ENCODE results near the gene SMG7. TPM values are rescaled to one million over a fixed set of nuclear protein-coding genes. Genes with fewer than 3 reads are reported as not detected.
A peak's percentile ranks its signal among the peaks of the same experiment; 100 is the strongest.

Gene SMG7
- total and polyA plus RNA-seq, 12 donors = 15.4 to 54.4 (median 34.9) TPM

DNA sequence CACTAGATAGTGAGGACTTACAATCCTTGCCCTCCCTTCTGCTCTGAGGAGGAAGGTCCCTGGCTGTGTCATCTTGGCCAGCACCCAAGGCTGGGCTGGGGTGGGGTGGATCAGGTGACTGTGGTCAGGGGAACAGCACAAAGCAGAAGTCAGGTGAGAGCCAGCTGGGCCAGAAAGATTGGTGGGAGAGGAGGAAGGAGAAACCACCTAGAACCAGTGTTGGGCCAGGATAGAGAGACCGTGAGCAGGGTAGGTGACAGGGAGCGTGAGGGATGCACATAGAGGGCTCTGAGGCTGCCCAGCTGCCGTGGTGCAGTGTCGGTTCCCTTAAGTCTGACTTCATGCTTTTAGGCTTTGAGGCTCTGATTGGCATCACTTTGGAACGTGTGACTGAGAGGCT lies 95.3 kb downstream of the SMG7 start:
- H3K9me3 ChIP-seq (replicated peaks in 1 of 3) = no peaks in the 10 kb centered on the region
- peak overlapping the region in 1 of 5 donors; percentile 62 for H3K27ac ChIP-seq
- DNase-seq = peak in 6 of 7 donors; percentile 35 to 57 (median 46)
- H3K27me3 ChIP-seq = no peaks in the 10 kb centered on the region
- no peaks in the 10 kb centered on the region for H3K36me3 ChIP-seq (replicated peaks in 1 of 2)
- TF ChIP-seq, protein P1, sequence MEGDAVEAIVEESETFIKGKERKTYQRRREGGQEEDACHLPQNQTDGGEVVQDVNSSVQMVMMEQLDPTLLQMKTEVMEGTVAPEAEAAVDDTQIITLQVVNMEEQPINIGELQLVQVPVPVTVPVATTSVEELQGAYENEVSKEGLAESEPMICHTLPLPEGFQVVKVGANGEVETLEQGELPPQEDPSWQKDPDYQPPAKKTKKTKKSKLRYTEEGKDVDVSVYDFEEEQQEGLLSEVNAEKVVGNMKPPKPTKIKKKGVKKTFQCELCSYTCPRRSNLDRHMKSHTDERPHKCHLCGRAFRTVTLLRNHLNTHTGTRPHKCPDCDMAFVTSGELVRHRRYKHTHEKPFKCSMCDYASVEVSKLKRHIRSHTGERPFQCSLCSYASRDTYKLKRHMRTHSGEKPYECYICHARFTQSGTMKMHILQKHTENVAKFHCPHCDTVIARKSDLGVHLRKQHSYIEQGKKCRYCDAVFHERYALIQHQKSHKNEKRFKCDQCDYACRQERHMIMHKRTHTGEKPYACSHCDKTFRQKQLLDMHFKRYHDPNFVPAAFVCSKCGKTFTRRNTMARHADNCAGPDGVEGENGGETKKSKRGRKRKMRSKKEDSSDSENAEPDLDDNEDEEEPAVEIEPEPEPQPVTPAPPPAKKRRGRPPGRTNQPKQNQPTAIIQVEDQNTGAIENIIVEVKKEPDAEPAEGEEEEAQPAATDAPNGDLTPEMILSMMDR (IDR thresholded peaks at IDR 0.05) = no peak
- no peak for TF ChIP-seq POLR2A (IDR thresholded peaks at IDR 0.05)
- no peak overlapping the region for H3K4me3 ChIP-seq
- intact Hi-C loops (cut with DNase I) = no loop called here
- WGBS, 4 donors = 72 to 80% (median 74%) methylated on average over 5 of the region's 5 CpGs
- peaks cover 5 to 15% of the 10 kb centered on the region in 2 donors for H3K4me1 ChIP-seq (replicated peaks in 1 of 2)

DNA sequence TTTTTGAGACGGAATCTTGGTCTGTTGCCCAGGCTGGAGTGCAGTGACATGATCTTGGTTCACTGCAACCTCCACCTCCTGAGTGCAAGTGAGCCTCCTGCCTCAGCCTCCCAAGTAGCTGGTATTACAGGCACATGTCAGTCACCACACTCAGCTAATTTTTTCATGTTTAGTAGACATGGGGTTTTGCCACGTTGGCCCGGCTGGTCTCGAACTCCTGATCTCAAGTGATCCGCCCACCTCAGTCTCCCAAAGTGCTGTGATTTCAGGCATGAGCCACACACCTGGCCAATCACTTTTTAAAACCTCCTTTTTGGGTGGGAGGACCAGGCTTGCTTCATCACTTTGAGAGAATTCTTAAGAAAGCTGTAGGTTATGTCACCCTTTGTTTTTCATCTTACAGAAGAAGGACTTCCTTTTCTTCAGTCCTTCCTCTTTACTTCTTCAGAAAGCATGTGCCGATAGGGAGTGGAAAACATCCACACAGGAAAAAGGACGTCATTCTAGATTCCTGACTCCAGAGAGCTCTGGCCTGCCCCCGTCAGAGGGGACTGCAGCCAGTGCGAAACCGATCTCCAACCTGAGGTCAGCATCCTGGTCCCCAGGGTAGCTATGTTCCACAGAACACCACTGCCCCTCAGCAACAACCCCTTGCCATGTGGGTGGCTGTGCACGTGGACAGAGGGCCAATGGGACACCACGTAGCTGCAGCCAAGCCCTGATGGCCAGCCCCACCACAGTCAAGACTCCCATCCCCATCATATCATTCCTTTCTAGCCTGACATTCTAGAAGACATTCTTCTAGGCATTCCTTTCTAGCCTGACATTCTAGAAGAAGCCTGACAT lies 96.1 kb downstream of the SMG7 start:
- TF ChIP-seq POLR2A (IDR thresholded peaks at IDR 0.05) = no peak
- TF ChIP-seq, protein P1 (IDR thresholded peaks at IDR 0.05) = no peak
- Histone ChIP-seq H3K4me1 (replicated peaks in 1 of 2) (peaks cover 5 to 15% of the 10 kb centered on the region in 2 donors), H3K4me3 (no peak overlapping the region), H3K36me3 (replicated peaks in 1 of 2) (no peaks in the 10 kb centered on the region), H3K27ac (peak overlapping the region in 2 of 5 donors; percentile 36 to 76), H3K9me3 (replicated peaks in 1 of 3) (no peaks in the 10 kb centered on the region), H3K27me3 (no peaks in the 10 kb centered on the region)
- 67 to 80% (median 72%) methylated on average over 11 to 12 of the region's 12 CpGs for WGBS, 4 donors
- DNase-seq = peak in 5 of 7 donors; percentile 32 to 55 (median 44)
- intact Hi-C loops (cut with DNase I) = no loop called here

DNA sequence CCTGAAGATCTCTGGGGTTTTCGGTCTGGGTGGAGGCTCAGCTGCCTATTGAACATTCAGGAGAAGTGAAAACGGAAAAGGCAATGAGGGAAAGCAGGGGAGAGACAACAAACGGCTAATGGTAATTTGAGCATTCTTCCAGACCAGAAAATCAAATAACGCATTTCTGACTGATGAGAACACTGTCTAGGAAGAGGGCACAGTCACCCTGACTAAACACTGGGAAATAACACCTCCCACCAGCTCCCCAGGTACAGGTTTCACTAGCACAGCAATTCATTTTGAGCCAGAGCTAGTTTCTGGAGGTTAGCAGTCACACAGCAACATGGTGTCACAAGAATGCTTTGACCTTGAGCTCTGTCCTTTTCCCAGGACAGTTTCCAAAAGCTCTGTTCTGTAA lies 96.8 kb downstream of the SMG7 start:
- peaks cover 5 to 15% of the 10 kb centered on the region in 2 donors for H3K4me1 ChIP-seq (replicated peaks in 1 of 2)
- no peaks in the 10 kb centered on the region for H3K27me3 ChIP-seq
- H3K36me3 ChIP-seq (replicated peaks in 1 of 2) = no peaks in the 10 kb centered on the region
- 78 to 84% (median 81%) methylated on average over 4 of the region's 4 CpGs for WGBS, 4 donors
- H3K4me3 ChIP-seq = no peak overlapping the region
- peak overlapping the region in 2 of 5 donors; percentile 36 to 76 for H3K27ac ChIP-seq
- intact Hi-C loops (cut with DNase I) = no loop called here
- TF ChIP-seq, protein P1 (IDR thresholded peaks at IDR 0.05) = no peak
- no peak for TF ChIP-seq POLR2A (IDR thresholded peaks at IDR 0.05)
- peak in 2 of 7 donors; percentile 19 to 44 for DNase-seq
- no peaks in the 10 kb centered on the region for H3K9me3 ChIP-seq (replicated peaks in 1 of 3)

DNA sequence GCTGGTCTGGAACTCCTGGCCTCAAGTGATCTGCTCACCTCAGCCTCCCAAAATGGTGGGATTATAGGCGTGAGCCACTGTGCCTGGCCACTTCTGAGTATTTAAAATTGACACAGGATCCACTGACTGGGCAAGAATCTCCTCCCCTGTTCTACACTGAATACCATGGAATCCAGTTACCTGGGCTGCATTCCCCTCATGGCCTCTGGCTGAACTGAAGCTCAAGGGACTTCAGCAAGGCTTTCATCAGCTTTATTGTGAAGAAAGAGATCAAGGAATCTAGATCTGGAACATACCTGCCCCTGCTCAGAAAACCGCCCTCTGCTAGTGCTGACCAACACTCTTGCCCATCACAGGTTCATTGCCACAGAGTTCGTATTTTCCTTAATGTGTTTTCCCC lies 97.5 kb downstream of the SMG7 start:
- DNase-seq = peak in 1 of 7 donors; percentile 23
- Histone ChIP-seq H3K27me3 (no peaks in the 10 kb centered on the region), H3K9me3 (replicated peaks in 1 of 3) (no peaks in the 10 kb centered on the region), H3K4me3 (no peak overlapping the region), H3K4me1 (replicated peaks in 1 of 2) (peaks cover 5 to 15% of the 10 kb centered on the region in 2 donors), H3K36me3 (replicated peaks in 1 of 2) (no peaks in the 10 kb centered on the region), H3K27ac (no peak overlapping the region)
- WGBS, 4 donors = 92 to 96% (median 93%) methylated on average over 3 of the region's 3 CpGs
- TF ChIP-seq, protein P1 (IDR thresholded peaks at IDR 0.05) = no peak
- TF ChIP-seq POLR2A (IDR thresholded peaks at IDR 0.05) = no peak
- intact Hi-C loops (cut with DNase I) = no loop called here

Data from adrenal gland (tissue), 12 donors.